ENCODE results near the gene DSG2.

Gene DSG2

GRCh38 chr18:31516437-31516836, 18.5 kb downstream of the DSG2 start:
- no peak for DNase-seq (ENCODE audit: low read depth)
- TF ChIP-seq CTCF (IDR thresholded peaks at IDR 0.05; ENCODE audit: insufficient read depth, low read depth, low read length, missing control alignments) = no peak
- H3K4me3 ChIP-seq (ENCODE audit: low read depth, low read length) = no peak overlapping the region

- TF ChIP-seq CTCF (IDR thresholded peaks at IDR 0.05; ENCODE audit: insufficient read depth, low read depth, low read length, missing control alignments) = no peak
- no peak for DNase-seq (ENCODE audit: low read depth)
- no peak overlapping the region for H3K4me3 ChIP-seq (ENCODE audit: low read depth, low read length)
These were observed 28.4 kb downstream of the DSG2 start for GRCh38 chr18:31526374-31526773.

GRCh38 chr18:31533236-31533635, 35.3 kb downstream of the DSG2 start:
- TF ChIP-seq CTCF (IDR thresholded peaks at IDR 0.05; ENCODE audit: insufficient read depth, low read depth, low read length, missing control alignments) = no peak
- DNase-seq (ENCODE audit: low read depth) = no peak
- no peak overlapping the region for H3K4me3 ChIP-seq (ENCODE audit: low read depth, low read length)

GRCh38 chr18:31538837-31539236, 40.9 kb downstream of the DSG2 start:
- DNase-seq (ENCODE audit: low read depth) = no peak
- no peak for TF ChIP-seq CTCF (IDR thresholded peaks at IDR 0.05; ENCODE audit: insufficient read depth, low read depth, low read length, missing control alignments)
- H3K4me3 ChIP-seq (ENCODE audit: low read depth, low read length) = no peak overlapping the region

- no peak for TF ChIP-seq CTCF (IDR thresholded peaks at IDR 0.05; ENCODE audit: insufficient read depth, low read depth, low read length, missing control alignments)
- no peak for DNase-seq (ENCODE audit: low read depth)
- H3K4me3 ChIP-seq (ENCODE audit: low read depth, low read length) = no peak overlapping the region
These were observed 48.5 kb downstream of the DSG2 start for GRCh38 chr18:31546476-31546875.

- DNase-seq (ENCODE audit: low read depth) = no peak
- TF ChIP-seq CTCF (IDR thresholded peaks at IDR 0.05; ENCODE audit: insufficient read depth, low read depth, low read length, missing control alignments) = no peak
- H3K4me3 ChIP-seq (ENCODE audit: low read depth, low read length) = no peak overlapping the region
These were observed 50.9 kb downstream of the DSG2 start for GRCh38 chr18:31548853-31549252.

- H3K4me3 ChIP-seq (ENCODE audit: low read depth, low read length) = no peak overlapping the region
- no peak for TF ChIP-seq CTCF (IDR thresholded peaks at IDR 0.05; ENCODE audit: insufficient read depth, low read depth, low read length, missing control alignments)
- no peak for DNase-seq (ENCODE audit: low read depth)
These were observed 51.4 kb downstream of the DSG2 start for GRCh38 chr18:31549416-31549815.

Data from GM12865 (cell line).